HCT116 (cell line): ENCODE data around the gene ARHGEF18. TPM values are rescaled to one million over a fixed set of nuclear protein-coding genes. Genes with fewer than 3 reads are reported as not detected.

Experiments used
- ATAC-seq: fragments of 200-7000 bp; cut with Tn5 transposase; 2 replicates; pipeline ENCODE4 v1.9.1; 2020; ENCODE audit warnings: mild to moderate bottlenecking, moderate library complexity
- BruUV-seq: library from RNA; stranded (reverse); fragments of 400-500 nt; replicated peaks from 2 replicates; lab custom pipeline; 2021; lab: Mats Ljungman, UMichigan
- CTCF ChIA-PET: fragments of 300-600 bp; sonication (Branson Sonifier 250); formaldehyde crosslinking; loops from one replicate; lab custom pipeline; 2021; ENCODE audit warnings: antibody characterized with exemption; lab: Charles Lee
- POLR2A ChIA-PET: fragments of 300-600, 350-600 bp; sonication (Branson Sonifier 250); formaldehyde crosslinking; loops from one replicate; lab custom pipeline; 2021; ENCODE audit warnings: antibody characterized with exemption; lab: Charles Lee
- RAD21 ChIA-PET, 2 experiments: fragments of 300-600 bp; sonication (Branson Sonifier 250); formaldehyde crosslinking; loops; one replicate each; lab custom pipeline; 2023; ENCODE audit warnings: low total read pairs in 2 of 2; ENCODE audit not compliant: uncharacterized antibody in 2 of 2, unreplicated experiment in 2 of 2, low non-redundant PET in 1 of 2; lab: Charles Lee
- DNase-seq: peaks from one replicate; pipeline ENCODE4 v3.0.0-alpha.2; 2010; ENCODE audit warnings: low read depth, low spot score
- H2AFZ ChIP-seq: fragments of 200-600 bp; shearing (Covaris generic), sonication (generic); 2 replicates; pipeline ENCODE4 v1.6.1; 2017; ENCODE audit warnings: low read depth, mixed run types, mixed read lengths, antibody characterized with exemption, low read length; ENCODE audit not compliant: poor library complexity, severe bottlenecking
- H3K27ac ChIP-seq: 2 replicates; pipeline ENCODE4 v1.5.1; 2012; ENCODE audit warnings: low read depth, low read length
- H3K27me3 ChIP-seq: fragments of 200-600 bp; sonication (generic); 2 replicates; pipeline ENCODE4 v1.6.1; 2016; ENCODE audit warnings: mixed run types, low read length, mixed read lengths; ENCODE audit not compliant: insufficient read depth
- H3K36me3 ChIP-seq, 2 experiments: fragments of 200-500 bp in 1 of 2; fragments of 200-600 bp in 1 of 2; sonication (Bioruptor generic) in 1 of 2; sonication (generic) in 1 of 2; 2 replicates each; pipeline versions ENCODE4 v1.5.1 to v1.6.1; 2014 to 2016; ENCODE audit warnings: low read length in 2 of 2, inconsistent platforms in 1 of 2, mixed read lengths in 1 of 2, mixed run types in 1 of 2; ENCODE audit not compliant: insufficient read depth in 2 of 2, control insufficient read depth in 1 of 2
- H3K4me1 ChIP-seq, 2 experiments: fragments of 200-600 bp in 1 of 2; sonication (generic) in 1 of 2; 2 replicates each; pipeline versions ENCODE4 v1.5.1 to v1.6.1; 2012 to 2017; ENCODE audit warnings: low read length in 2 of 2, inconsistent platforms in 1 of 2, mild to moderate bottlenecking in 1 of 2, mixed read lengths in 1 of 2, mixed run types in 1 of 2, moderate library complexity in 1 of 2; ENCODE audit not compliant: insufficient read depth in 2 of 2, control insufficient read depth in 1 of 2
- H3K4me2 ChIP-seq: fragments of 200-600 bp; sonication (generic); 2 replicates; pipeline ENCODE4 v1.6.1; 2017; ENCODE audit warnings: mixed run types, low read length, mixed read lengths
- H3K4me3 ChIP-seq, 2 experiments: fragments of 200-600 bp in 1 of 2; sonication (generic) in 1 of 2; replicated peaks in 1 of 2; 2 replicates each; pipeline ENCODE4 v1.5.1; 2011 to 2016; ENCODE audit warnings: low read length in 2 of 2, control low read depth in 1 of 2, low read depth in 1 of 2, mild to moderate bottlenecking in 1 of 2, mixed read lengths in 1 of 2, mixed run types in 1 of 2
- H3K79me2 ChIP-seq: fragments of 200-600 bp; sonication (generic); 2 replicates; pipeline ENCODE4 v1.6.1; 2017; ENCODE audit warnings: mild to moderate bottlenecking, mixed run types, low read length, moderate library complexity, mixed read lengths; ENCODE audit not compliant: insufficient read depth
- H3K9ac ChIP-seq: fragments of 200-600 bp; sonication (generic); 2 replicates; pipeline ENCODE4 v1.6.1; 2016; ENCODE audit warnings: low read length, mixed read lengths
- H3K9me2 ChIP-seq: fragments of 200-600 bp; sonication (generic), shearing (Covaris generic); 2 replicates; pipeline ENCODE4 v1.6.1; 2017; ENCODE audit warnings: mixed run types, mild to moderate bottlenecking, moderate library complexity; ENCODE audit not compliant: insufficient read depth
- H3K9me3 ChIP-seq, 2 experiments: fragments of 200-500 bp in 1 of 2; fragments of 200-600 bp in 1 of 2; sonication (Bioruptor generic) in 1 of 2; sonication (generic) in 1 of 2; 2 replicates each; pipeline ENCODE4 v1.6.1; 2014 to 2017; ENCODE audit warnings: low read length in 2 of 2, mixed read lengths in 2 of 2, inconsistent platforms in 1 of 2, low read depth in 1 of 2, mild to moderate bottlenecking in 1 of 2, mixed run types in 1 of 2, moderate library complexity in 1 of 2; ENCODE audit not compliant: control insufficient read depth in 1 of 2, insufficient read depth in 1 of 2
- H4K20me1 ChIP-seq: fragments of 200-600 bp; sonication (generic), shearing (Covaris generic); 2 replicates; pipeline ENCODE4 v1.6.1; 2017; ENCODE audit warnings: mixed run types, mild to moderate bottlenecking, moderate library complexity; ENCODE audit not compliant: insufficient read depth
- CBX3 ChIP-seq: IDR thresholded peaks from 2 replicates; pipeline ENCODE4 v1.6.1; 2012; ENCODE audit warnings: low read depth
- ELF1 ChIP-seq: IDR thresholded peaks from 2 replicates; pipeline ENCODE4 v1.6.1; 2012; ENCODE audit warnings: low read depth, borderline replicate concordance
- EZH2phosphoT487 ChIP-seq: fragments of 200-600 bp; IDR thresholded peaks from 2 replicates; pipeline ENCODE4 v1.6.1; 2018; ENCODE audit warnings: antibody characterized with exemption, borderline replicate concordance
- FOSL1 ChIP-seq: IDR thresholded peaks from 2 replicates; pipeline ENCODE4 v1.6.1; 2012; ENCODE audit warnings: low read depth
- JUND ChIP-seq: IDR thresholded peaks from 2 replicates; pipeline ENCODE4 v1.6.1; 2012
- POLR2A ChIP-seq: IDR thresholded peaks from 2 replicates; pipeline ENCODE4 v1.7.0; 2011; ENCODE audit warnings: borderline replicate concordance; ENCODE audit not compliant: insufficient read depth, insufficient read length; ENCODE audit errors: extremely low read depth
- POLR2AphosphoS5 ChIP-seq: IDR thresholded peaks from 2 replicates; pipeline ENCODE4 v1.6.1; 2011; ENCODE audit warnings: mild to moderate bottlenecking, low read depth, low read length, moderate library complexity
- REST ChIP-seq: IDR thresholded peaks from 2 replicates; pipeline ENCODE4 v1.6.1; 2012; ENCODE audit warnings: low read depth
- SIN3A ChIP-seq: IDR thresholded peaks from 2 replicates; pipeline ENCODE4 v1.6.1; 2012; ENCODE audit warnings: low read depth
- TCF7L2 ChIP-seq: IDR thresholded peaks from 2 replicates; pipeline ENCODE4 v1.7.0; 2011; ENCODE audit warnings: borderline replicate concordance, inconsistent platforms; ENCODE audit not compliant: insufficient read depth, insufficient read length; ENCODE audit errors: extremely low read depth
- YY1 ChIP-seq: IDR thresholded peaks from 2 replicates; pipeline ENCODE4 v1.6.1; 2011; ENCODE audit warnings: low read length, low read depth, moderate library complexity, mild to moderate bottlenecking; ENCODE audit not compliant: insufficient replicate concordance; ENCODE audit errors: extremely low read depth
- ZFX ChIP-seq: fragments of 450-650 bp; IDR thresholded peaks from 2 replicates; pipeline ENCODE4 v1.6.1; 2017
- ZNF274 ChIP-seq: fragments of 200-500 bp; sonication (Bioruptor generic); IDR thresholded peaks from 2 replicates; pipeline ENCODE4 v1.6.1; 2014; ENCODE audit warnings: mild to moderate bottlenecking, low read depth, low read length, inconsistent platforms
- intact Hi-C: fragments of 100-400 bp; cut with micrococcal nuclease; formaldehyde crosslinking; loops from 2 replicates; pipeline ENCODE4 v1.10.0; 2022
- total RNA-seq: library from RNA; stranded (reverse); gene quantifications from one replicate; pipeline ENCODE4 v1.2.1, GENCODE V29; 2021; ENCODE audit not compliant: unreplicated experiment
- TF ChIP-seq, protein P1 (sequence below): IDR thresholded peaks from 2 replicates; pipeline ENCODE4 v1.6.1; 2012
- TF ChIP-seq, protein P2 (sequence below): IDR thresholded peaks from 2 replicates; pipeline ENCODE4 v1.6.1; 2011; ENCODE audit warnings: mild to moderate bottlenecking, low read length, moderate library complexity; ENCODE audit not compliant: insufficient replicate concordance; ENCODE audit errors: extremely low read depth
- TF ChIP-seq, protein P3 (sequence below), 3 experiments: fragments of 200-600 bp in 1 of 3; sonication (generic) in 1 of 3; IDR thresholded peaks in 2 of 3; conservative IDR thresholded peaks in 1 of 3; 2 replicates each; pipeline ENCODE4 v1.5.1; 2012 to 2017; ENCODE audit warnings: low read depth in 2 of 3, low read length in 2 of 3, antibody characterized with exemption in 1 of 3, borderline replicate concordance in 1 of 3, control low read depth in 1 of 3, mild to moderate bottlenecking in 1 of 3, mixed read lengths in 1 of 3, mixed run types in 1 of 3, moderate library complexity in 1 of 3; ENCODE audit not compliant: insufficient read depth in 1 of 3

ARHGEF18 gene
- total RNA-seq, 1 experiment from 2014 or later = 32.2 TPM

GRCh38 chr19:7318176-7318575, 30.6 kb upstream of the ARHGEF18 start:
- H3K27me3 ChIP-seq = no peaks in the 10 kb centered on the region
- H3K36me3 ChIP-seq = no peaks in the 10 kb centered on the region
- H4K20me1 ChIP-seq = no peaks in the 10 kb centered on the region
- H3K9me2 ChIP-seq = no peaks in the 10 kb centered on the region
- intact Hi-C loops = no loop called here
- POLR2A ChIA-PET = no interaction called here
- CTCF ChIA-PET = no interaction called here
- no TSS peak for BruUV-seq
- H3K4me2 ChIP-seq = no peak overlapping the region
- H3K79me2 ChIP-seq = no peaks in the 10 kb centered on the region
- no peak overlapping the region for H2AFZ ChIP-seq
- RAD21 ChIA-PET = no interaction called here
- no peak overlapping the region for H3K4me3 ChIP-seq
- DNase-seq = no peak
- no peak overlapping the region for H3K27ac ChIP-seq
- no peak overlapping the region for H3K9ac ChIP-seq
- ATAC-seq = no peak
- peaks cover 0 to 6% of the 10 kb centered on the region in 2 experiments; a peak in 1 of 4 replicates for H3K9me3 ChIP-seq
- H3K4me1 ChIP-seq = no peaks in the 10 kb centered on the region
- TF ChIP-seq TCF7L2 (no peak), ZFX (no peak), YY1 (no peak), EZH2phosphoT487 (no peak), POLR2A (no peak), CBX3 (no peak), SIN3A (no peak), REST (no peak), ZNF274 (no peak), POLR2AphosphoS5 (no peak), JUND (no peak), FOSL1 (no peak), ELF1 (no peak)
- TF ChIP-seq, protein P1, sequence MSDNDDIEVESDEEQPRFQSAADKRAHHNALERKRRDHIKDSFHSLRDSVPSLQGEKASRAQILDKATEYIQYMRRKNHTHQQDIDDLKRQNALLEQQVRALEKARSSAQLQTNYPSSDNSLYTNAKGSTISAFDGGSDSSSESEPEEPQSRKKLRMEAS = no peak
- TF ChIP-seq, protein P2, sequence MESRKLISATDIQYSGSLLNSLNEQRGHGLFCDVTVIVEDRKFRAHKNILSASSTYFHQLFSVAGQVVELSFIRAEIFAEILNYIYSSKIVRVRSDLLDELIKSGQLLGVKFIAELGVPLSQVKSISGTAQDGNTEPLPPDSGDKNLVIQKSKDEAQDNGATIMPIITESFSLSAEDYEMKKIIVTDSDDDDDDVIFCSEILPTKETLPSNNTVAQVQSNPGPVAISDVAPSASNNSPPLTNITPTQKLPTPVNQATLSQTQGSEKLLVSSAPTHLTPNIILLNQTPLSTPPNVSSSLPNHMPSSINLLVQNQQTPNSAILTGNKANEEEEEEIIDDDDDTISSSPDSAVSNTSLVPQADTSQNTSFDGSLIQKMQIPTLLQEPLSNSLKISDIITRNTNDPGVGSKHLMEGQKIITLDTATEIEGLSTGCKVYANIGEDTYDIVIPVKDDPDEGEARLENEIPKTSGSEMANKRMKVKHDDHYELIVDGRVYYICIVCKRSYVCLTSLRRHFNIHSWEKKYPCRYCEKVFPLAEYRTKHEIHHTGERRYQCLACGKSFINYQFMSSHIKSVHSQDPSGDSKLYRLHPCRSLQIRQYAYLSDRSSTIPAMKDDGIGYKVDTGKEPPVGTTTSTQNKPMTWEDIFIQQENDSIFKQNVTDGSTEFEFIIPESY = no peak
- TF ChIP-seq, protein P3, sequence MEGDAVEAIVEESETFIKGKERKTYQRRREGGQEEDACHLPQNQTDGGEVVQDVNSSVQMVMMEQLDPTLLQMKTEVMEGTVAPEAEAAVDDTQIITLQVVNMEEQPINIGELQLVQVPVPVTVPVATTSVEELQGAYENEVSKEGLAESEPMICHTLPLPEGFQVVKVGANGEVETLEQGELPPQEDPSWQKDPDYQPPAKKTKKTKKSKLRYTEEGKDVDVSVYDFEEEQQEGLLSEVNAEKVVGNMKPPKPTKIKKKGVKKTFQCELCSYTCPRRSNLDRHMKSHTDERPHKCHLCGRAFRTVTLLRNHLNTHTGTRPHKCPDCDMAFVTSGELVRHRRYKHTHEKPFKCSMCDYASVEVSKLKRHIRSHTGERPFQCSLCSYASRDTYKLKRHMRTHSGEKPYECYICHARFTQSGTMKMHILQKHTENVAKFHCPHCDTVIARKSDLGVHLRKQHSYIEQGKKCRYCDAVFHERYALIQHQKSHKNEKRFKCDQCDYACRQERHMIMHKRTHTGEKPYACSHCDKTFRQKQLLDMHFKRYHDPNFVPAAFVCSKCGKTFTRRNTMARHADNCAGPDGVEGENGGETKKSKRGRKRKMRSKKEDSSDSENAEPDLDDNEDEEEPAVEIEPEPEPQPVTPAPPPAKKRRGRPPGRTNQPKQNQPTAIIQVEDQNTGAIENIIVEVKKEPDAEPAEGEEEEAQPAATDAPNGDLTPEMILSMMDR (IDR thresholded peaks at IDR 0.05 in 2 of 3, conservative IDR thresholded peaks at IDR 0.05 in 1 of 3; ENCODE audit: borderline replicate concordance in 1 of 3, insufficient read depth in 1 of 3, low read depth in 2 of 3, low read length in 2 of 3) = no peak
